ENCODE results near the gene CRB2.

CRB2 gene

DNA sequence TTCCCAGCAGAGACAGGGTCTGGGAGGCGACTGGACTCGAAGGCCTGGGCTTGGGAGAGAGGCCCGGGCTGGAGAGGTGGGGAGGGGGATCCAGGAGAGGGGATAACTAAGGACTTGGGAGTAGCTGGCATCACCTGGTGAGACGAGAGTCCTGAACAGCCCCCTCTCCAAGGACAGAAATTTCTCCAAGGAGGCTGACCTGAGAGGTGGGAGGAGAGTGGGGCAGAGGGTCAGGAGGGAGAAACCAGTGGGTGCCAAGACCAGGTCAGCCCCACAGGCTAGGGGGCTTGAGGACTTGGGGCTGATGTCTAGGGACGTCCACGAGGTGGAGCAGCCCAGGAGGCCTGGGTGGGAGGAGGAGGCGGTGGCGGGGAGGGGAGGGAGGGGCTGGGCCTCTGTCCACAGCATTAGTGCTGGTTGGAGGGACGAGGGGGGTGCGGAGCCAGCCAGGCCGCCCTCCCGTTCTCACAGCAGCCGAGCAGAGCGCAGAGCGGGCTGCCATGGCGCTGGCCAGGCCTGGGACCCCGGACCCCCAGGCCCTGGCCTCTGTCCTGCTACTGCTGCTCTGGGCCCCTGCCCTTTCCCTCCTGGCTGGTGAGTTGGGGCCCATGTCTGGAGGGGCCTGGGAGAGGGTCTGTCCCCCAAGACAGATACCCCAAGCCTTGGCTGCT, at the start of gene CRB2:
Gene CRB2, plus strand, starts transcription at position 437 of the 671 bp plus-strand sequence. Its CDS starts 64 bp downstream, at position 501.
- no peak for DNase-seq (ENCODE audit: low read depth, low spot score)
- H3K4me3 ChIP-seq: no peak within 1 kb of the TSS
- no peak within 1 kb of the TSS for H3K27ac ChIP-seq
- no peaks in the 10 kb centered on the region for H3K9me3 ChIP-seq (ENCODE audit: low read depth, low read length)
- H3K9ac ChIP-seq (ENCODE audit: insufficient read length): no peak within 1 kb of the TSS
- TF ChIP-seq POLR2AphosphoS5 (IDR thresholded peaks at IDR 0.05; ENCODE audit: borderline replicate concordance, low read depth, low read length) (no peak), FOXP2 (optimal IDR thresholded peaks at IDR 0.05; ENCODE audit: control extremely low read depth, extremely low read length, insufficient read depth) (no peak), EZH2 (IDR thresholded peaks at IDR 0.05) (no peak)
- no peaks in the 10 kb centered on the region for H3K36me3 ChIP-seq (ENCODE audit: insufficient read depth, low read length)

- TF ChIP-seq FOXP2 (optimal IDR thresholded peaks at IDR 0.05; ENCODE audit: control extremely low read depth, extremely low read length, insufficient read depth) (no peak), POLR2AphosphoS5 (IDR thresholded peaks at IDR 0.05; ENCODE audit: borderline replicate concordance, low read depth, low read length) (no peak), EZH2 (IDR thresholded peaks at IDR 0.05) (no peak)
- H3K4me3 ChIP-seq: no peak overlapping the region
- peak overlapping the region; percentile 98 for H3K27ac ChIP-seq
- no peaks in the 10 kb centered on the region for H3K36me3 ChIP-seq (ENCODE audit: insufficient read depth, low read length)
- no peak for DNase-seq (ENCODE audit: low read depth, low spot score)
- no peak overlapping the region for H3K9ac ChIP-seq (ENCODE audit: insufficient read length)
- H3K9me3 ChIP-seq (ENCODE audit: low read depth, low read length): no peaks in the 10 kb centered on the region
These were observed 46.4 kb upstream of the CRB2 start for GRCh38 chr9:123309611-123310010.

- DNase-seq (ENCODE audit: low read depth, low spot score): no peak
These were observed 45.3 kb upstream of the CRB2 start for GRCh38 chr9:123310551-123311249.

GRCh38 chr9:123311250-123311752, 44.7 kb upstream of the CRB2 start:
- Histone ChIP-seq H3K4me3 (peak overlapping the region; percentile 71), H3K27ac (peak overlapping the region; percentile 98), H3K9me3 (ENCODE audit: low read depth, low read length) (no peaks in the 10 kb centered on the region), H3K36me3 (ENCODE audit: insufficient read depth, low read length) (no peaks in the 10 kb centered on the region), H3K9ac (ENCODE audit: insufficient read length) (peak overlapping the region; percentile 77)
- DNase-seq (ENCODE audit: low read depth, low spot score): no peak
- TF ChIP-seq FOXP2 (optimal IDR thresholded peaks at IDR 0.05; ENCODE audit: control extremely low read depth, extremely low read length, insufficient read depth) (peak; percentile 88), EZH2 (IDR thresholded peaks at IDR 0.05) (no peak)

More at GRCh38 chr9:123310551-123311249, 45.3 kb upstream of the CRB2 start:
- Histone ChIP-seq H3K27ac (peak overlapping the region; percentile 98), H3K4me3 (peak overlapping the region; percentile 71), H3K9me3 (ENCODE audit: low read depth, low read length) (no peaks in the 10 kb centered on the region), H3K9ac (ENCODE audit: insufficient read length) (peak overlapping the region; percentile 77), H3K36me3 (ENCODE audit: insufficient read depth, low read length) (no peaks in the 10 kb centered on the region)
- TF ChIP-seq EZH2 (IDR thresholded peaks at IDR 0.05) (no peak), POLR2AphosphoS5 (IDR thresholded peaks at IDR 0.05; ENCODE audit: borderline replicate concordance, low read depth, low read length) (no peak), FOXP2 (optimal IDR thresholded peaks at IDR 0.05; ENCODE audit: control extremely low read depth, extremely low read length, insufficient read depth) (no peak)

GRCh38 chr9:123312306-123312877, 43.6 kb upstream of the CRB2 start:
- peak; percentile 50 for DNase-seq (ENCODE audit: low read depth, low spot score)
- H3K27ac ChIP-seq: peak overlapping the region; percentile 98
- no peaks in the 10 kb centered on the region for H3K36me3 ChIP-seq (ENCODE audit: insufficient read depth, low read length)
- H3K4me3 ChIP-seq: peak overlapping the region; percentile 71
- no peaks in the 10 kb centered on the region for H3K9me3 ChIP-seq (ENCODE audit: low read depth, low read length)
- peak overlapping the region; percentile 77 for H3K9ac ChIP-seq (ENCODE audit: insufficient read length)
- TF ChIP-seq EZH2 (IDR thresholded peaks at IDR 0.05) (no peak), POLR2AphosphoS5 (IDR thresholded peaks at IDR 0.05; ENCODE audit: borderline replicate concordance, low read depth, low read length) (peak; percentile 42; the same call in 1 of the 2 replicates), FOXP2 (optimal IDR thresholded peaks at IDR 0.05; ENCODE audit: control extremely low read depth, extremely low read length, insufficient read depth) (no peak)

GRCh38 chr9:123314617-123315016, 41.4 kb upstream of the CRB2 start:
- Histone ChIP-seq H3K27ac (peak overlapping the region; percentile 80), H3K36me3 (ENCODE audit: insufficient read depth, low read length) (no peaks in the 10 kb centered on the region), H3K4me3 (no peak overlapping the region), H3K9ac (ENCODE audit: insufficient read length) (no peak overlapping the region), H3K9me3 (ENCODE audit: low read depth, low read length) (no peaks in the 10 kb centered on the region)
- no peak for DNase-seq (ENCODE audit: low read depth, low spot score)
- TF ChIP-seq EZH2 (IDR thresholded peaks at IDR 0.05): no peak
- no peak for TF ChIP-seq FOXP2 (optimal IDR thresholded peaks at IDR 0.05; ENCODE audit: control extremely low read depth, extremely low read length, insufficient read depth)
- TF ChIP-seq POLR2AphosphoS5 (IDR thresholded peaks at IDR 0.05; ENCODE audit: borderline replicate concordance, low read depth, low read length): no peak

- Histone ChIP-seq H3K9me3 (ENCODE audit: low read depth, low read length) (no peaks in the 10 kb centered on the region), H3K36me3 (ENCODE audit: insufficient read depth, low read length) (no peaks in the 10 kb centered on the region), H3K4me3 (no peak overlapping the region), H3K27ac (peak overlapping the region; percentile 60), H3K9ac (ENCODE audit: insufficient read length) (no peak overlapping the region)
- TF ChIP-seq POLR2AphosphoS5 (IDR thresholded peaks at IDR 0.05; ENCODE audit: borderline replicate concordance, low read depth, low read length): no peak
- no peak for TF ChIP-seq EZH2 (IDR thresholded peaks at IDR 0.05)
- TF ChIP-seq FOXP2 (optimal IDR thresholded peaks at IDR 0.05; ENCODE audit: control extremely low read depth, extremely low read length, insufficient read depth): no peak
- DNase-seq (ENCODE audit: low read depth, low spot score): no peak
These were observed 40.4 kb upstream of the CRB2 start for GRCh38 chr9:123315635-123316034.

- H3K36me3 ChIP-seq (ENCODE audit: insufficient read depth, low read length): no peaks in the 10 kb centered on the region
- TF ChIP-seq FOXP2 (optimal IDR thresholded peaks at IDR 0.05; ENCODE audit: control extremely low read depth, extremely low read length, insufficient read depth) (no peak), EZH2 (IDR thresholded peaks at IDR 0.05) (no peak), POLR2AphosphoS5 (IDR thresholded peaks at IDR 0.05; ENCODE audit: borderline replicate concordance, low read depth, low read length) (no peak)
- DNase-seq (ENCODE audit: low read depth, low spot score): no peak
- no peak overlapping the region for H3K9ac ChIP-seq (ENCODE audit: insufficient read length)
- H3K27ac ChIP-seq: peak overlapping the region; percentile 60
- no peaks in the 10 kb centered on the region for H3K9me3 ChIP-seq (ENCODE audit: low read depth, low read length)
- H3K4me3 ChIP-seq: no peak overlapping the region
These were observed 39.8 kb upstream of the CRB2 start for GRCh38 chr9:123316053-123316718.
